OCI-LY1 (cell line): ENCODE data around the gene MSMB.

Source experiments
- EZH2 ChIP-seq: fragments of 200-600 bp; sonication (generic), shearing (Covaris generic); IDR thresholded peaks from 2 replicates; pipeline ENCODE4 v1.8.0; 2017; ENCODE audit warnings: borderline replicate concordance, mixed run types, mild to moderate bottlenecking, antibody characterized with exemption, low read length, moderate library complexity, mixed read lengths
- TF ChIP-seq, protein P1 (sequence below): fragments of 200-600 bp; sonication (generic), shearing (Covaris generic); IDR thresholded peaks from 2 replicates; pipeline ENCODE4 v1.5.1; 2017; ENCODE audit warnings: mild to moderate bottlenecking, antibody characterized with exemption, low read length, moderate library complexity, mixed read lengths

DNA sequence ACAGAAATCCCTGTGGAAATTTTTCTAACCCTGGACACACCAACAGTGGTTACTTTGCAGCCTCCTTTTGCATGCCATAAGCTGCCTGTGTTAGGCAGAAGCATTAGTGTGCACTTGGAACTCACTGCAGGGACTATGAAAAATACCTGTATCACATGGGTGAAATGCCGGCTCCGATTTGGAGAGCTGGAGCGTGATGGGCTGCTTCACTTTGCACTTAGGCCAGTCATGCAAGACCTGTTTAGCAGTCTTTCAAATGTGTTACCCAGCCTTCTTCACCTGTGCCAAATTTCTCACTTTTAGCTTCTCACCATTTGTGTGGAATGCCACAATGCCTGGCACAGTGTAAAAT lies 26.9 kb downstream of the MSMB start:
- TF ChIP-seq, protein P1, sequence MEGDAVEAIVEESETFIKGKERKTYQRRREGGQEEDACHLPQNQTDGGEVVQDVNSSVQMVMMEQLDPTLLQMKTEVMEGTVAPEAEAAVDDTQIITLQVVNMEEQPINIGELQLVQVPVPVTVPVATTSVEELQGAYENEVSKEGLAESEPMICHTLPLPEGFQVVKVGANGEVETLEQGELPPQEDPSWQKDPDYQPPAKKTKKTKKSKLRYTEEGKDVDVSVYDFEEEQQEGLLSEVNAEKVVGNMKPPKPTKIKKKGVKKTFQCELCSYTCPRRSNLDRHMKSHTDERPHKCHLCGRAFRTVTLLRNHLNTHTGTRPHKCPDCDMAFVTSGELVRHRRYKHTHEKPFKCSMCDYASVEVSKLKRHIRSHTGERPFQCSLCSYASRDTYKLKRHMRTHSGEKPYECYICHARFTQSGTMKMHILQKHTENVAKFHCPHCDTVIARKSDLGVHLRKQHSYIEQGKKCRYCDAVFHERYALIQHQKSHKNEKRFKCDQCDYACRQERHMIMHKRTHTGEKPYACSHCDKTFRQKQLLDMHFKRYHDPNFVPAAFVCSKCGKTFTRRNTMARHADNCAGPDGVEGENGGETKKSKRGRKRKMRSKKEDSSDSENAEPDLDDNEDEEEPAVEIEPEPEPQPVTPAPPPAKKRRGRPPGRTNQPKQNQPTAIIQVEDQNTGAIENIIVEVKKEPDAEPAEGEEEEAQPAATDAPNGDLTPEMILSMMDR: no peak
- no peak for TF ChIP-seq EZH2
